ENCODE measurements around the gene AFF2.

AFF2 gene

DNA sequence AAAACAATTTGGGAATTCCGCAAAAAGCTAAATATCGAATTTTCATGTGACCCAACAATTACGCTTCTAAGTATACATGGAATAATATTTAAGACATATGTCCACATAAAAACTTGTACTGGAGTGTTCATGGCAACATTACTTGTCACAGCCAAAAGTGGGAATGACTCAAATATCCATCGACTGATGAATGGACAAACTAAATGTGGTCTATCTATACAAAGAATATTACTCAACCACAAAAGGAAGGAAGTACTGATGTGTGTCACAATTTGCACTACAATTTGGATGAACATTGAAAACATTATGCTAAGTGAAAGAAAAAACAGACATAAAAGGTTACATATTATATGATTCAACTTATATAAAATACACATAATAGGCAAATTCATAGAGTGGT, 71.9 kb downstream of the AFF2 start:
- no peak overlapping the region for H3K4me3 ChIP-seq (ENCODE audit: control insufficient read depth, low read depth, low read length)
- TF ChIP-seq, protein P1, sequence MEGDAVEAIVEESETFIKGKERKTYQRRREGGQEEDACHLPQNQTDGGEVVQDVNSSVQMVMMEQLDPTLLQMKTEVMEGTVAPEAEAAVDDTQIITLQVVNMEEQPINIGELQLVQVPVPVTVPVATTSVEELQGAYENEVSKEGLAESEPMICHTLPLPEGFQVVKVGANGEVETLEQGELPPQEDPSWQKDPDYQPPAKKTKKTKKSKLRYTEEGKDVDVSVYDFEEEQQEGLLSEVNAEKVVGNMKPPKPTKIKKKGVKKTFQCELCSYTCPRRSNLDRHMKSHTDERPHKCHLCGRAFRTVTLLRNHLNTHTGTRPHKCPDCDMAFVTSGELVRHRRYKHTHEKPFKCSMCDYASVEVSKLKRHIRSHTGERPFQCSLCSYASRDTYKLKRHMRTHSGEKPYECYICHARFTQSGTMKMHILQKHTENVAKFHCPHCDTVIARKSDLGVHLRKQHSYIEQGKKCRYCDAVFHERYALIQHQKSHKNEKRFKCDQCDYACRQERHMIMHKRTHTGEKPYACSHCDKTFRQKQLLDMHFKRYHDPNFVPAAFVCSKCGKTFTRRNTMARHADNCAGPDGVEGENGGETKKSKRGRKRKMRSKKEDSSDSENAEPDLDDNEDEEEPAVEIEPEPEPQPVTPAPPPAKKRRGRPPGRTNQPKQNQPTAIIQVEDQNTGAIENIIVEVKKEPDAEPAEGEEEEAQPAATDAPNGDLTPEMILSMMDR (IDR thresholded peaks at IDR 0.05; ENCODE audit: control insufficient read depth, insufficient read depth, low read depth, low read length, missing control alignments): no peak
- no peak for DNase-seq (ENCODE audit: low read depth)

DNA sequence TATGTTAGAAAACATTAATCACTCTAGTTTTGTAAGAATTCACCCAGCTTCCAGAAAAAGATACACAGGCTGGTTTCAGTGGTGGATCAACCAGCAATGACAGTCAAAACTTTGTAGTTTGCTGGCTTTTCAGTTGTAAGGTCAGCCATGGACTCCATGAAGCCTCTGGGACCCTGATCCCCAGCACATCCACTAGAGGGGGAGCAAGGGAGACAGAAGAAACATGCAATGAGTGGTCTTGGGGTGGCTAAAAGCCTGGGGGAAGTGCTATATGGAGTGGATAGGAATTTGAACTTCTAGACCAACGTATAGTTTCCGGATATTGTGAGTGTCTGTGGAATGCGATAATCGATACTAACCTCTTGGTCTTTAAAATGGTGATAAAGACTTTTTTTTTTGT, 72.7 kb downstream of the AFF2 start:
- no peak for DNase-seq (ENCODE audit: low read depth)
- TF ChIP-seq, protein P1 (IDR thresholded peaks at IDR 0.05; ENCODE audit: control insufficient read depth, insufficient read depth, low read depth, low read length, missing control alignments): no peak
- H3K4me3 ChIP-seq (ENCODE audit: control insufficient read depth, low read depth, low read length): no peak overlapping the region

DNA sequence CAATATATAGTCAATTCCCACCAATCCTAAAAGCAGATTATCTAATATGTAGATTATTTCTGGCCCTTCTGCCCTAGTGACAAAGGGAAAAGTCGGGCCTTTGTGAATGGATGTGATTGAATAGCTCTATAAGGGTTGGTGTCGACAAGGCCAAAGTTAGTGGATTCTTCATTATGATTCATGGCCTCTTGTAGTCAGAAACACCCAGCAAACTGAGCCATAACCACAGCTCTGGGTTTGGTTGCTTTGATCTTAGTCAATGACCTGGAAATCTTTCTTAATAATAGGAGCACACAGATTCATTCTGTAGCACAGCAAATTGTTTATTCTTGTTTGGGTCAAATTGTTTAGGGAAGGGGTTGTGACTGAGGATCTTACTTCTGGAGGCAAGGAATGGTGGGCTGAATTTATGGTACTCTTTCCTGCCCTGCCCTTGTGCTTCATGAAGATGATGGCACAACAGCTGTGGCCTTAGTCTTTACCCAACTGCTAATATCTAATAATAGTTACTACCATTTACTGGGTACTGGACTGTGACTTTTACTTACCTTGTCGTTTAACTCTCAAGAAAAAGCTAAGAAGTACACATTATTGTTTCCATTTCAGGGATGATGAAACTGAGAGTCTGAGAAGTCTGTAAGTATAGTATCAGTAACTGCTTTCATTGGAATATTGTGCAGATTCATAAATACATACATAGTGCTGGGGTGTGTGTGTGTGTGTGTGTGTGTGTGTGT, 74.0 kb downstream of the AFF2 start:
- TF ChIP-seq, protein P1 (IDR thresholded peaks at IDR 0.05; ENCODE audit: control insufficient read depth, insufficient read depth, low read depth, low read length, missing control alignments): no peak

DNA sequence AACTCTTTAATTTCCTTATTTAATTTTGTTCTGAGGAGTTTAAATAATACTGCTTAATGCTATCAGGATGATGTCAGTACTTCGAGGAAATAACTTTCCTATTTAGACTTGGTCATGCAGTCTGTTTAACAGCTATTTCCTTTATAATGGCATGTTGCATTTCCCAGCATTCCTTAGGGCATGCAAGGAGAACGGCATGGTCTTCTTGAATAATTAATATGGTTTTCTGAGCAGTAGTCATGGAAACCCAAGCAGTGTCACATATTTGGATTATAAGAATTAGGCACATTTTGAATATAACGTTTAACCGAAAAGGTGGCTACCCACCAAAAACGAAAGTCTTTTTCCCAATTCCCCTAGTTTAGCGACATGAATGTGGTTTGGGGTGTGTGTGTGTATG, 76.0 kb downstream of the AFF2 start:
- DNase-seq (ENCODE audit: low read depth): no peak
- TF ChIP-seq, protein P1 (IDR thresholded peaks at IDR 0.05; ENCODE audit: control insufficient read depth, insufficient read depth, low read depth, low read length, missing control alignments): no peak
- no peak overlapping the region for H3K4me3 ChIP-seq (ENCODE audit: control insufficient read depth, low read depth, low read length)

More for the DNA sequence above, 74.0 kb downstream of the AFF2 start:
- no peak for DNase-seq (ENCODE audit: low read depth)
- no peak overlapping the region for H3K4me3 ChIP-seq (ENCODE audit: control insufficient read depth, low read depth, low read length)

DNA sequence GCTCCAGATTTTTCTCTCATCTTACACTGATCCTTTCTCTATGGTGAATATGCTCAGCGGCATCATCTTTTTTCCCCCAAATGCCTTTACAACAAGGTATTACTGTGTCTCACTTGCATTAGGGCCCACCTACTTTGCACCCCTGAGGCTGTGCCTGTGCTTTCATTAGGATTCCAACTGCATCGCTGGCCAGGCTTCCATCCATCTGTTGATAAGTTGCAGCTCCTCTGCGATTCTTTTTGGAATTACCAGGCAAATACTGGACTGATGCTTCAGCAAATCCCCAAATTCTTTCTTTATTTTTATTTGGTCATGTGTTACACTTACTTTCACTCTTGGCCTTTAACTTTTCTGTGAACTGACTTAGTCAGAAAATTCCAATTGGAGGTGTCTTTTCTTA, 77.3 kb downstream of the AFF2 start:
- no peak overlapping the region for H3K4me3 ChIP-seq (ENCODE audit: control insufficient read depth, low read depth, low read length)
- no peak for DNase-seq (ENCODE audit: low read depth)
- TF ChIP-seq, protein P1 (IDR thresholded peaks at IDR 0.05; ENCODE audit: control insufficient read depth, insufficient read depth, low read depth, low read length, missing control alignments): no peak

DNA sequence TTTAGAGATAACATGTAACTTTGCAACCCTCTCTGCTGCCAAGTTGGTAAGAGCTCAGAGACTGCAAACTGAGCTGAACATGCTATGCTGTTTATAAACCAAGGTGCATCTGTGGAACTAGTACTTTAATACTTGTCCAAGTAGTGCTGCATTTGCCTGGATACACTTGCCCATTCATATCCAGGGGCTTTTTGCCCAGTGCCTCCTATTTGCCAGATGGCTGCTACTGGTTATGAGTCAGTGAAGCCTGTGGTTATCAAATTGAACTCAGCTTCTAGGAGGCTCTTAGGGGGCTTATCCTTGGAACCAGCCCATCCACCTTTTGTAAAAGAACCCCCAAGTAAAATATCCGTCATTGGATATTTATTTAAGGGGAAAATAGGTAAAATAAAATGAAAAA, 79.6 kb downstream of the AFF2 start:
- H3K4me3 ChIP-seq (ENCODE audit: control insufficient read depth, low read depth, low read length): no peak overlapping the region
- no peak for DNase-seq (ENCODE audit: low read depth)
- TF ChIP-seq, protein P1 (IDR thresholded peaks at IDR 0.05; ENCODE audit: control insufficient read depth, insufficient read depth, low read depth, low read length, missing control alignments): no peak
